Measurements from ENCODE around the gene CTDSPL2. TPM values are rescaled to one million over a fixed set of nuclear protein-coding genes. Genes with fewer than 3 reads are reported as not detected.

The CTDSPL2 gene
- total and polyA plus RNA-seq, 2 of the 8 experiments (the other 6 are each of a cell fraction or from before 2014, with no cell fraction given), result 25.2 to 64.7 TPM

- no peak for TF ChIP-seq GTF2F1 (IDR thresholded peaks at IDR 0.05; ENCODE audit: borderline replicate concordance, low read depth, low read length)
- no peak for TF ChIP-seq TBP (IDR thresholded peaks at IDR 0.05; ENCODE audit: low read depth, low read length)
- TF ChIP-seq EP300 (IDR thresholded peaks at IDR 0.05; ENCODE audit: borderline replicate concordance in 1 of 2, low read depth in 2 of 2, low read length in 2 of 2), result no peak
- no peak for TF ChIP-seq CBX5 (IDR thresholded peaks at IDR 0.05; ENCODE audit: low read depth, low read length)
- TF ChIP-seq HDAC6 (IDR thresholded peaks at IDR 0.05; ENCODE audit: low read depth, low read length), result no peak
- no peak for TF ChIP-seq FOSL1 (IDR thresholded peaks at IDR 0.05; ENCODE audit: insufficient read depth, low read depth, low read length)
- TF ChIP-seq GABPA (IDR thresholded peaks at IDR 0.05; ENCODE audit: borderline replicate concordance, insufficient read depth, low read length), result no peak
- TF ChIP-seq ZNF274 (IDR thresholded peaks at IDR 0.05; ENCODE audit: borderline replicate concordance, extremely low read depth, low read length), result no peak
- no peak for TF ChIP-seq SP4 (IDR thresholded peaks at IDR 0.05; ENCODE audit: low read length)
Measured at GRCh38 chr15:44527241-44527640, 99.8 kb downstream of the CTDSPL2 start (continued).
